Natural killer cell (primary cell): Measurements from ENCODE around the gene ZNF121. TPM values are rescaled to one million over a fixed set of nuclear protein-coding genes. Genes with fewer than 3 reads are reported as not detected.
"Not testable (repeated sequence)": the region's sequence is repeated elsewhere in the genome, so short reads cannot be mapped to it uniquely, and the experiment has no call there.

ENCODE experiments used
- ATAC-seq, 3 donors: fragments of 150-1000 bp in 2 of 3; fragments of 200-7000 bp in 1 of 3; cut with Tn5 transposase; 1 replicate in 1 of 3; 2 replicates in 2 of 3; pipeline ENCODE4 v1.10.0; 2021; ENCODE audit warnings: mild to moderate bottlenecking in 2 of 3, moderate library complexity in 2 of 3
- DNase-seq, 2 donors: peaks; one replicate each; pipeline versions ENCODE4 v3.0.0 to v3.0.0-alpha.2; 2013 to 2021; ENCODE audit warnings: mixed read lengths in 1 of 2
- H3K27ac ChIP-seq: one replicate; pipeline ENCODE4 v1.5.1; 2013; ENCODE audit warnings: mild to moderate bottlenecking, low read length
- H3K27me3 ChIP-seq: one replicate; pipeline ENCODE4 v1.6.1; 2013; ENCODE audit warnings: low read length; ENCODE audit not compliant: control insufficient read depth, insufficient read depth
- H3K36me3 ChIP-seq: one replicate; pipeline ENCODE4 v1.6.1; 2013; ENCODE audit warnings: low read length; ENCODE audit not compliant: control insufficient read depth, insufficient read depth
- H3K4me1 ChIP-seq: one replicate; pipeline ENCODE4 v1.6.1; 2013; ENCODE audit warnings: low read length; ENCODE audit not compliant: control insufficient read depth, insufficient read depth
- H3K4me3 ChIP-seq: one replicate; pipeline ENCODE4 v1.5.1; 2013; ENCODE audit warnings: low read length
- H3K9me3 ChIP-seq: one replicate; pipeline ENCODE4 v1.6.1; 2013; ENCODE audit warnings: low read length; ENCODE audit not compliant: control insufficient read depth, insufficient read depth
- H3K27ac Mint-ChIP-seq, 2 donors: one replicate each; pipeline ENCODE4 v1.8.0; 2022; ENCODE audit warnings: mild to moderate bottlenecking in 2 of 2, mixed read lengths in 2 of 2, moderate library complexity in 1 of 2
- H3K27me3 Mint-ChIP-seq, 2 donors: one replicate each; pipeline ENCODE4 v1.8.0; 2022; ENCODE audit warnings: low read depth in 2 of 2, mixed read lengths in 2 of 2
- H3K36me3 Mint-ChIP-seq: one replicate; pipeline ENCODE4 v1.8.0; 2022; ENCODE audit warnings: mixed read lengths
- H3K4me1 Mint-ChIP-seq, 2 donors: one replicate each; pipeline ENCODE4 v1.8.0; 2022; ENCODE audit warnings: mixed read lengths in 2 of 2
- H3K4me3 Mint-ChIP-seq: one replicate; pipeline ENCODE4 v1.8.0; 2022; ENCODE audit warnings: mild to moderate bottlenecking, moderate library complexity, mixed read lengths
- H3K9me3 Mint-ChIP-seq, 2 donors: one replicate each; pipeline ENCODE4 v1.8.0; 2022; ENCODE audit warnings: mixed read lengths in 2 of 2
- CTCF ChIP-seq: fragments of 200-600 bp; IDR thresholded peaks from one replicate; pipeline ENCODE4 v1.8.0; 2022; ENCODE audit warnings: antibody characterized with exemption
- WGBS: methylation state at CpG from one replicate; pipeline ENCODE4 v1.1.7; 2013; ENCODE audit warnings: missing lambda C conversion rate; ENCODE audit not compliant: insufficient coverage; 5-methylcytosine and 5-hydroxymethylcytosine counted together
- intact Hi-C: fragments of 100-400 bp; cut with micrococcal nuclease; formaldehyde crosslinking; loops from one replicate; pipeline ENCODE4 v1.14.2; 2022
- total RNA-seq, 4 donors: library from RNA; stranded (reverse); fragments of 120-200 nt in 1 of 4; gene quantifications; one replicate each; pipeline versions ENCODE4 v1.2.3 to v1.2.4, GENCODE V29; 2013 to 2022

Gene ZNF121
- total RNA-seq, 3 donors from 2014 or later (not counting 1 experiment from before 2014, with no cell fraction given): 32.9 to 35.7 (median 33.1) TPM

- no peak for TF ChIP-seq CTCF
- Histone ChIP-seq H3K27ac (no peak overlapping the region), H3K4me3 (no peak overlapping the region), H3K4me1 (no peaks in the 10 kb centered on the region), H3K36me3 (peaks cover 51% of the 10 kb centered on the region), H3K9me3 (peaks cover 44% of the 10 kb centered on the region), H3K27me3 (no peaks in the 10 kb centered on the region)
- ATAC-seq (no peak), DNase-seq (no peak)
- H3K27me3 Mint-ChIP-seq: no peaks in the 10 kb centered on the region
- intact Hi-C loops: no loop called here
- no peak overlapping the region for H3K4me3 Mint-ChIP-seq
- H3K4me1 Mint-ChIP-seq: no peaks in the 10 kb centered on the region
- WGBS: 100% methylated on average over 1 of the region's 2 CpGs
- H3K36me3 Mint-ChIP-seq: peaks cover 52% of the 10 kb centered on the region
- H3K27ac Mint-ChIP-seq: no peak overlapping the region
- H3K9me3 Mint-ChIP-seq: peaks cover 3 to 9% of the 10 kb centered on the region in 2 donors
These were observed 26.3 kb upstream of the ZNF121 start for GRCh38 chr19:9610484-9611113.

GRCh38 chr19:9608912-9609311 lies 24.6 kb upstream of the ZNF121 start:
- peaks cover 36% of the 10 kb centered on the region for H3K36me3 ChIP-seq

GRCh38 chr19:9597027-9597426 lies 12.7 kb upstream of the ZNF121 start:
- DNase-seq: no peak
- H3K4me3 ChIP-seq: no peak overlapping the region
- Mint-ChIP-seq H3K4me3 (no peak overlapping the region), H3K36me3 (no peaks in the 10 kb centered on the region), H3K27me3 (peaks cover 9 to 15% of the 10 kb centered on the region in 2 donors), H3K27ac (no peak overlapping the region), H3K9me3 (peaks cover 0 to 4% of the 10 kb centered on the region in 2 donors), H3K4me1 (no peaks in the 10 kb centered on the region)
- peaks cover 10% of the 10 kb centered on the region for H3K9me3 ChIP-seq
- H3K27ac ChIP-seq: no peak overlapping the region
- no peak for TF ChIP-seq CTCF
- no peaks in the 10 kb centered on the region for H3K36me3 ChIP-seq
- 77% methylated on average over 2 of the region's 3 CpGs for WGBS
- intact Hi-C loops: no loop called here
- no peaks in the 10 kb centered on the region for H3K27me3 ChIP-seq
- no peak for ATAC-seq
- no peaks in the 10 kb centered on the region for H3K4me1 ChIP-seq

More at GRCh38 chr19:9608912-9609311, 24.6 kb upstream of the ZNF121 start:
- no peaks in the 10 kb centered on the region for H3K4me1 Mint-ChIP-seq
- no peak for ATAC-seq
- Histone ChIP-seq H3K9me3 (peaks cover 48% of the 10 kb centered on the region), H3K27ac (no peak overlapping the region), H3K27me3 (no peaks in the 10 kb centered on the region), H3K4me1 (no peaks in the 10 kb centered on the region), H3K4me3 (no peak overlapping the region)
- no peak overlapping the region for H3K27ac Mint-ChIP-seq
- DNase-seq: no peak
- intact Hi-C loops: no loop called here
- WGBS: over 99% methylated on average over 5 of the region's 5 CpGs
- TF ChIP-seq CTCF: no peak
- peaks cover 3 to 11% of the 10 kb centered on the region in 2 donors for H3K9me3 Mint-ChIP-seq
- H3K27me3 Mint-ChIP-seq: no peaks in the 10 kb centered on the region
- peaks cover 44% of the 10 kb centered on the region for H3K36me3 Mint-ChIP-seq
- no peak overlapping the region for H3K4me3 Mint-ChIP-seq

GRCh38 chr19:9586764-9587163 lies 2.5 kb upstream of the ZNF121 start:
- Mint-ChIP-seq H3K27me3 (peaks cover 15 to 44% of the 10 kb centered on the region in 2 donors), H3K4me3 (no peak overlapping the region), H3K4me1 (peaks cover 21 to 22% of the 10 kb centered on the region in 2 donors), H3K36me3 (no peaks in the 10 kb centered on the region), H3K27ac (peak overlapping the region in 1 of 2 donors; percentile 3), H3K9me3 (no peaks in the 10 kb centered on the region)
- no peaks in the 10 kb centered on the region for H3K36me3 ChIP-seq
- H3K27ac ChIP-seq: no peak overlapping the region
- peak; percentile 59 for TF ChIP-seq CTCF
- WGBS: 18% methylated on average over 7 of the region's 7 CpGs
- H3K9me3 ChIP-seq: no peaks in the 10 kb centered on the region
- ATAC-seq: peak; percentile 49 to 52 (median 52)
- peaks cover 26% of the 10 kb centered on the region for H3K4me1 ChIP-seq
- H3K4me3 ChIP-seq: no peak overlapping the region
- peak; percentile 59 to 89 for DNase-seq
- intact Hi-C loops: loop anchor here (1.0 kb wide), 1 partner anchor 210 kb away; no protein-coding TSS in a partner anchor
- H3K27me3 ChIP-seq: no peaks in the 10 kb centered on the region

- ATAC-seq, H3K36me3 ChIP-seq, H3K4me3 ChIP-seq, H3K27me3 Mint-ChIP-seq, H3K9me3 ChIP-seq, H3K27ac ChIP-seq, H3K36me3 Mint-ChIP-seq, H3K27me3 ChIP-seq, DNase-seq, H3K9me3 Mint-ChIP-seq: not testable (repeated sequence)
- peaks cover 27% of the 10 kb centered on the region for H3K4me1 ChIP-seq
- intact Hi-C loops: loop anchor here (5.0 kb wide), 2 partner anchors 40 to 260 kb away; partner anchors contain the start of genes ZNF559 and ZNF561
- peak overlapping the region; percentile 35 to 44 for H3K27ac Mint-ChIP-seq
- peak overlapping the region; percentile 68 for H3K4me3 Mint-ChIP-seq
- peaks cover 54 to 58% of the 10 kb centered on the region in 2 donors for H3K4me1 Mint-ChIP-seq
- 93% methylated on average over 9 of the region's 13 CpGs for WGBS
These were observed 2.1 kb downstream of the ZNF121 start for GRCh38 chr19:9582081-9582725.
